NCI-H774 (cell line): ENCODE results near the gene RHEBL1.

ENCODE experiments used
- DNase-seq: peaks from one replicate; lab custom pipeline; 2025; lab: John Stamatoyannopoulos, UW

RHEBL1 gene

DNA sequence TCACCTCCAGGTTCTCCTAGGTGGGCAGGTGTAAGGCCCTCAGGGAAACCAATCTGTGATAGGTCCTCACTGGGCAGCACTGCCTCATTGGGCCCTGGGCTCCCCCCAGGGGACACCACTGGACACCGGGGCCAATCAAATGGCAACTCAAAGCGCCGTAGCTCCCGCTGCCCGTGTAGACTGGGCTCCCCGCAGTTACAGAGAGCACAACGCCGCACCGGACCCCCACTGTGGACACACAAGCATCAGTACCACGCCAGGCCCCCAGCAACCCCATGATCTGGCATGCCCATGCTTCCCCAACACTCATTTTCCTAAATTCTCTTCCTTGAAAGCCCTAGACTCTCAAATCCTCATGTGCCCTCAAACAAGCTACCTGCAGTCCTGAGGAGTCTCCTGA lies 15.3 kb downstream of the RHEBL1 start:
- no peak for DNase-seq

DNA sequence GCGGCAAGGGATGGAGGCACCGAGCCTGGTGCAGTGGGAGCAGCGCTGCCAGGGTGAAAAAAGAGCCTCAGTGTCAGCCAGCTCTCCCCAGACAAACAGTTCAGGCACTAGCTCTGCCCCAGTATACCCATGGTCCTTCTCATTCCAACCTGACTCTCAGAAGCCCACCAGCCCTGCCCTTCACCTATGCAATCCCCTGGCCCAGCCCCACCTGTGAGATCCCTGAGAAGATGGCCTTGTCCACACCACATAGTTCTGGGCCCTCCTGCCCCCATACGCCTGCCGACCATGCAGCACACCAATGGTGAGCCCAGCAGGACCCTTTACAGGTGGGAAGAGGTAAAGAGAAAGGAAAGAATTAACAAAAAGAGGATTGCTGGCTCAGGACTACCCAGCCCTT lies 15.7 kb downstream of the RHEBL1 start:
- DNase-seq: no peak

DNA sequence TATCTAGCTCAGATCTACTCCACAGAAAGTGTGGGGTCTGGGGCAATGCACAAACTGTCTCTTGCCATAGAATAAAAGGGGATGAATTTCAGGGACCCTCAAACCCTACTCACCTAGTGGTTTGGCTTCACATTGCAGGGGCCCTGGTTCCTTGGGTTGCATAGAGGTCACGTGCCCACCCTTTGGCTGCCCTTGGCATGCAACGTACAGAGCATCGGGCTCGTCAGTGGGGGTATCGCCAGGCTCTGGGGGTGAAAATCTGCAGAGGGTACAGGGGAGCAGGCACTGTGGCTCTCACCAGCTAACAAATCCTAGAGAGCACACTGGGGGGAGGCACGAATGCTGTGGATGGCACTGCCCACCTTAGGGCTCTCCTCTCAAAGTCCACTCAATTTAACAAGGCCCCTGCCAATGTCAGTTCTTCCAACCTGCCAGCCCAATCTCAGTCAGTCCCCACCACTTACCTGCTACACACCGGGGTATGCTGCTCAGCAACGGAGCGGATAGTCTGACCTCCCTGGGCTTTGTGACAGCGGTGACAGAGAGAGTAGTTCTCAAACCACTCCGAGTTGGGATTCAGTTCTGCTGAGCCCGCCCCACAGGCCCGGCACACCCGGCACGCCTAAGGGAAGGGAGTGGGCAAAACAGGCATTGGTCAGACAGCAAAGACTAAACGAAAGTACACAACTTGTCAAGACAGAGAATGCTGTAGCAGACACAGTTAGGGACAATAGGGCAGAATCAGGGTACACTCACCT lies 17.1 kb downstream of the RHEBL1 start:
- no peak for DNase-seq

DNA sequence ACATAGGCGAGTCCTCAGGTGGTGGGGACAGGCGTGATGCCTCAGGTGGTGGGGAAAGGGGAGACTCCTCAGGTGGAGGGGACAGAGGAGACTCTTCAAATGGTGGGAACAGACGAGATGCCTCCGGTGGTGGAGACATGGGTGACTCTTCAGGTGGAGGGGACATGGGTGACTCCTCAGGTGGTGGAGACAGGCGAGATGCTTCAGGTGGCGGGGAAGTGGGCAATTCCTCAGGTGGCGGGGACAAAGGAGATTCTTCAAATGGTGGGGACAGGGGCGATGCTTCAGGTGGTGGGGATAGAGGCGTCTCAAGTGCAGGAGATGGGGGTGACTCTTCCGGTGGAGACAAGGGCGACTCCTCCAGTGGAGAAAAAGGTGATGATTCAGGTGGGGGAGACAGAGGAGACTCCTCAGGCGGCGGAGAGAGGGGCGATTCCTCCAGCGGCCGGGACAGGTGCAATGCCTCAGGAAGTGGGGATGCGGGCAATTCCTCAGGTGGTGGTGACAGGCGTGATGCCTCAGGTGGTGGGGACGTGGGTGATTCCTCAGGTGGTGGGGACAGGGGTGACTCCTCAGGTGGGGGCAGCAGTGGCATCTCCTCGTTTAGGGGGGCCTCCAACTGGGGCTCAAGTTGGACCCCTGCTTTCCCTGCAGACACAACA lies 17.9 kb downstream of the RHEBL1 start:
- no peak for DNase-seq

DNA sequence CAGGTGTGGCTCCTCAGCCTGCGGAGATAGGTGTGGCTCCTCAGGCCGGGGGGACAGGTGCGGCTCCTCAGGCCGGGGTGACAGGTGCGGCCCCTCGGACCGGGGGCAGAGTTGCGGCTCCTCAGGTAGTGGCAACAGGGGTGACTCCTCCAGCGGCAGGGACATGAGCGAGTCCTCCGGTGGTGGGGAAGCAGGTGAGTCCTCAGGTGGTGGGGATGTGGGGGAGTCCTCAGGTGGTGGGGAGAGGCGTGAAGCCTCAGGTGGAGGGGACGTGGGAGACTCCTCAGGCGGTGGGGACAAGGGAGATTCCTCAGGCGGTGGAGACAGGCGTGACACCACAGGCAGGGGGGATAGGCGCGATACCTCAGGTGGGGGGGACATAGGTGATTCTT lies 18.4 kb downstream of the RHEBL1 start:
- DNase-seq: no peak

DNA sequence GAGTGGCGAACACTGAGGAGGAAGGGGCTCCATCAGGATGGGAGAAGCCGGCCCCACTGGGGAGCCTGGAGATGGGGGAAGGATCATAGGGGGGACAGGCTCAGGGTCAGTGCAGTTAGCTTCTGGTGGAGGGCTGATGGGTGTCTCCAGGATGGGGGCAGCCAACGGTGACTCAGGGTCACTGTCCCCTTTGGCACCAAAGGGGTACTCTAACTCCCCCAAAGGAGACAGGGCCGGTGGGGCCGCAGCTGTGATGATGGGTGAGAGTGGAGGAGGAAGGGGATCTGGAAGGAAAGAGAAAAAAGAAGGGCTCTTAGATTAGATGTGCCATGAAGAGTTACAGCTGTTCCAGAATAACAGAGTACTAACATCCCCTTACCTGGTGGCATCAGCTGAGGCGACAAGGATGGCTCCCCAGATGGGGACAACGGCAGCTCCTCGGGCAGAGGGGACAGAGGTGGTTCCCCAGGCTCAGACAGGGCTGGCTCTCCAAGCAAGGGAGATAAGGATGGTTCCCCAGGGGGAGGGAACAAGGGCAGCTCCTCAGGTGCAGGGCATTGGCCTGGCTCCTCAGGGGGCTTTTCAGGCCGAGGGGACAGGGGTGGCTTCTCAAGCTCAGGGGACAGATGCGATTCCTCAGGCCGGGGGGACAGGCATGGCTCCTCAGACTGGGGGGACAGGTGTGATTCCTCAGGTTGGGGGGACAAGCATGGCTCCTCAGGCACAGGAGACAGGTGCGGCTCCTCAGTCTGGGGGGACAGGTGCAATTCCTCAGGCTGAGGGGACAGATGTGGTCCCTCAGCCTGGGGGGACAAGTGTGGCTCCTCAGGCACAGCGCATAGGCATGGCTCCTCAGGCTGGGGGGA lies 19.0 kb downstream of the RHEBL1 start:
- no peak for DNase-seq

DNA sequence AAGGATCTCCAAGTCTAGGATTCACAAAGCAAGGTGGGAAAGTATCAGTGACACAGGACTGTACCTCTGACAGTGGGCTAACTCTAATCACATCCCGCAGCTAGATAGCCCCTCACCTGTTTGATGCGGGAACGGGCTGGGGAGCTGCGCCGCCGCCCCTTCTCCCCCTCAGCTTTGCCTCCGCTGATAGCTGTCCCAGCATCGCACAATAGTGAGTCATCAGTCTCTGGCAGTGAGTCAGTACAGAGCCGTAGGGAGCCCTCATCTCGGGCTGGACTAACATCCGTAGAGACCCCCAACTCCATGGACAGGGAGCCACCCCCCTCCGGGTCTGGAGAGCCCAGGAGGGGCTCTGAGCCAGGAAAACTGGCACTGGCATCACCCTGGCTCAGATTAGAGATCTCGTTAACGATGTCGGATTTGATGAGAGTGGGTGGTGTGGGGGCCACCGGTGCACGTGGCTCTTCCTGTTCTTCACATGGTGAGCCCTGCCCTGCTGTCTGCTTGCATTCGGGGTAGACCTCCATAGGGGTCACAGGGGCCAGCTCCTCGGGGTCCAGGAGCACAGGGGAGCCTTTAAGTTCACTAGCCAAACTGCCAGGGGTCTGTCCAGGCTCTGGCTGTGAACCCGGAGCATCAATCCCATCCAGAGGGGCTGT lies 20.1 kb downstream of the RHEBL1 start:
- DNase-seq: no peak

DNA sequence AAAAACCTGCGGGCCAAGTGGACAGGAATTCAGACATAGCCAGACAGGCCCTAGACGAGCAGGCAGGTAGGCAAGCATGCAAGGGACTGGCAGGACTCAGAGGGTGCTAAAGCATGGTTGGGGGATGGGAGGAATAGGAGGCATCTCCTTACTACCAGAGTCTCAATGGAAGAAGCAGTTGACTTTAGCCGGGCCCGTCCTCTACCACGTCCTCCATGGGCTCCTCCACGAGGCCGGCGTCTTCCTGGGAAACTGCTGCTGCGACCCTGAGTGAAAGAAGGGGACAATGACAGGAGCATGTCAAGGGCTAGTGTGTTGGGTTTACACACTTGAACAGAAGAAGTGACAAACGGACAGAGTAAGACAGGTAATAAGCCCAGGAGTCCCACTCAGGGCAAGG lies 20.8 kb downstream of the RHEBL1 start:
- no peak for DNase-seq

DNA sequence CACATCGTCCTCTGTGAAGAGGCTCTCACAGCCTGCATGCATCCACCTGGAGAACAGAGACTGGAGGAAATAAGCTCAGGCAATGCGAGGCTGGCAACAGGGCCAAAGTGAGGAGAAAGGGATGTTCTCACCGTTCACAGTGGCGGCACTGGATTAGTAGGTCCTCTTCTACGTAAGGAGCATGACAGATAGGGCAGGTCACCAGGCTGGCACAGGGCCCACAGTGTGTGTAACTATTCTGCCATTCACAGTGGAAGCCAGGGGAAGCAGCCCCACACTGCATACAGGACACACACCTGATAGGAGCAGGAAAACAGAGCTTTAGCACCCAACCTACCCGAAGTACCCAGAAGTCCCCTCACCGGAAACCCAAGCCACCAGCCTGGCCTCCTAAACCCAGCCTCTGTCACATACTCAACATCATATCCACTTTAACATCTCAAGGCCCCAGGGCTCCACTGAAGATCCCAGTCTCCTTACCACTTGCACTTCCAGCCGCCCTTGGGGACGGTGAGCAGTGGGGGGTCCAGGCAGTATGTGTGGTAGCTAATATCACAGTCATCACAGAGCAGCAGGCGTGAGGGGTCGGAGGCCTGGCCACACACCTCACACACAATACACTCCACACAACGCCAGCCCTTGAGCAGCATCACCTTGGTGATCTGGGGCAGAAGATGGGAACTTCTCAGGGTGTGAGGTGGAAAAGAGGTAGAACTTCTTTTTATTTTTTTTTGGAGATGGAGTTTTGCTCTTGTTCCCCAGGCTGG lies 23.5 kb downstream of the RHEBL1 start:
- no peak for DNase-seq

DNA sequence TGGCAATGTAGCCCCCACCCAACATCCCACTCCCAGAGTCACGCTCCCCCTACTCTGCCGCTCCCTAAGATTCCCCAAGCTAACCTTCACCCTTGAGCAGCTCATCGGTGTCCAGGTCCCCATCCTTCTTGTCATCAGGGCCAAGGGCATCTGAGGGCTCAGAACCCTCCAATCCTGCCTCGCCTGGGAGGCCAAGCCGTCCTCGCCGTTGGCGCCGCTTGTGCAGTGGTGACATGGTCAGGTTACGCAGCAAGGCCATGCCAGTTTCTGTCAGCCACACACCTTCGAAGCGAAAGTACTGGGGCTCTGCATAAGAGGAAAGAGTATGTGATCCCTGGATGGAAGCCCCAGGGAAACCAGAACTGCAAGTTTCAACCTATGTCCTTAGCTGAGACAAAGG lies 25.1 kb downstream of the RHEBL1 start:
- DNase-seq: no peak

DNA sequence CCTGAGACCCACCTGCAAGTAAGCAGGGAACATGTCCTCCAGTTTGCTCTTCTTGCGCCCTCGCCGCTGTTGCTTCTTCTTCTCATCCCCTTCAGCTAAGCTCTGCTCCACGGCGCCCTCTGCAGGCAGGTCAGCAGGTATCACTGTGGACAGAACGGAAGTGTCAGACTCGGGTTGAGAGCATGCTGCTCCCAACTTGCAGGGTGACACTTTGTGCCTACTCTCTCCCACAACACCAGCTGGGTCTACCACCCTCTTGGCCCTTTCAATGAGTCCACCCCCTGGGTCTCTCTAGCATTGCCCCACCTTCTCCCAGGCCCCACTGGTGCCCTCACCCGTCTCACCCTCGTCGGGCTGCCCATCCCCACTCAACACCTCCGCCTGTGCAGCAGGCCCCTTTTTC lies 25.9 kb downstream of the RHEBL1 start:
- no peak for DNase-seq

DNA sequence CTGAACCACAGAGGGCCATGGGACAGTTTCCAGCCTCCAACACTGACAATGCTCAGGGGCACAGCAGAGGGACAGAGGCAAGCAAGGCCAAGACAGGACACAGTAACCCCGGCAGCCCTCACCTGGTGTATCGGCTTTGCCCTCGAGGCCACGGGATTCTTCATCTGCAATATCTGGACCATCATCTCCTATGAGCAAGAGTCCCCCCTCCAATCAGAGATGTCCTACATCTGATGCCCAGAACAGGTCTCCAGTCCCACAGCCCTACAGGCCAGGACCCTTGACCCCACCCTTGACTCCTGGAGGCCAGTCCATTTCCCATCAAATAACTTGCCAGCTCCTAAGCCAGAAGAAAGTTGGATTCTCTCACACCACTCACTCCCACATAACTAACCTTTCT lies 26.5 kb downstream of the RHEBL1 start:
- no peak for DNase-seq

DNA sequence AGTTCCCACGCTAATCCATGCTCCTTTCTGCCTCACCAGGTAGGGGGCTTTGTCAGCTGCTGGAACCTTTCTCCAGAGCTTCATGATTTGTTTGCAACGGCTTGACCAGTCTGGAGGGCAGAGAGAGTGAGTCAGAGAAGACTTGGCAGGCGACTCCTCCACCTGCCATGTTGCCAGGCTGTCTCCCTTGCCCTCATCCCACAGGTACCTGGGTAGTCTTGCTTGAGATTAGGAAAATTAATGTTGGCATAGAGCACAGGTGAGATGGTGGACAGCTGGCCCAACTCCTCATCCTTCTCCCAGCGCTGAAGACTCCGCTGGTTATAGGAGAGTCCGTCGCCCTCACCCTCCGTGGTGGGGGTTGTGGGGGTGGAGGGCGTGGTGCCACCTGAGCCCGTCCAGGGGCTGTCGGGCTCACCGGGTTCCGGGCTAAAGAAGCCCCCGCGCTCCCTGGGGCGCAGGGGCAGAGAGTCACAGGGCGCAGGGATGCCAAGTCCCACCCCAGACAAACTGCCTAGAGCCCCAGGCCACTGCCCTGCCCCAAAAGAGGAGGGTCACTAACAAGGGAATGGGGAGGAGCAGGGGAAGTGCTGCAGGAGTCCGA lies 27.8 kb downstream of the RHEBL1 start:
- DNase-seq: no peak

DNA sequence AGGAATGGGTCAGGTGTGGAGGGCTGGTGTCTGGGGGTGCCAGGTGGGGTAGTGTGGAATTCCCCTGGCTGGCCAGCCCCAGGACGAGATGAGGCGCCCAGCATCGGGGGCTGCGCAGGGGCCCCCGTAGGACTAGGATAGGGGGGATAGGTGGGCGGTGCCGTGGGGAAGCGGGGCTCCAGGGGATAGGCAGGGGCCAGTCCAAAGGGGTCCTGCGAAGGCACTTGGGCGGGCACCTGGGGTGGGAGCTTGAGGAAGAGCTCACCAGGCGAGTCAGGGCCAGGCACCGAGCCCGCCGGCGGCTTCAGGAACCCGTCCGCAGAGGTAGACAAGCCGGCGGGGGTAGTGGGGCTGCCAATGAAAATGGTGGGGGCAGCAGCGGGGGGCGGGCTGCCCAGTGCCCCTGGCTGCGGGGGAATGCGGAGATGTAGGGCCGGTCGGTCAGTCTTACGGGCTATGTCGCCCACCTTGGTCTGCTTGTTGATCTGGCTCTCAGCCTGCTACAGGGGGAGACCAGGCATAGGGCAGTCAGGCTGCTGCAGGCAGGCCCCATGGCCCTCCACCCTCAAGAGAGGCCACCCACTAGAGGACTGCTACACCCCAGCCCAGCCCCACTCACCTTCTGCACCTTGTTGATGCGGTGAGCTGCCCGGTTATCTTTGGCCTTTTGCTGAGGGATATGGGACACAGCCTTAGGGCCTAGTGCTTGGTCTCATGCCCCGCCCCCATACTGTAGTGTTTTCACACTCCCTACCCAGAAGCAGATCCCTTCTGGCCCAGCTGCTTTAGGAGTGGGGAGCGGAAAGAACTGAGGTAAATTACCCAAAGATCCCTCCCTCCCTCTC lies 28.5 kb downstream of the RHEBL1 start:
- DNase-seq: no peak

DNA sequence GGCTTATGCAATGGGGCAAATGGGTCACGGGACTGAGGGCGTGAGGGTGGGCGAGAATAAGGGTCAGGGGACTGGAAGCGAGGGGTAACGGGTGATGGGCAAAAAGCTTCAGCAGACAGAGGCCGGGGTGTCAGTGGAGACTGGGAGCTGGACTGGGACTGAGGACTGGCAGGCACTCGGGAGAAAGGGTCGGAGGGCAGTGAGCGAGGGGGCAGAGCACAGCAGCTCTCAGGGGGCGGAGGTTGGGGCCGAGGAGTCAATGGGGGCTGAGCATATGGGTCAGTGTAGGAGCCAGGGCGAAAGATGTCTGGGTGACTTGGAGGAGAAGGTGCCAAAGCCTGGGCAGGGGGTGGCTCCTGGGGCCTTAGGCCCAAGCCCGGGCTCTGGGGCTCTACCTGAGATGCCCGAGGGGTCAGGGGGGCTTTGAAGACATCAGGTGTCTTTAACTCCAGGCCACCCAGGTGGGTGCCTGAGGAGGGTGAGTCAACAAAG lies 29.4 kb downstream of the RHEBL1 start:
- DNase-seq: no peak

DNA sequence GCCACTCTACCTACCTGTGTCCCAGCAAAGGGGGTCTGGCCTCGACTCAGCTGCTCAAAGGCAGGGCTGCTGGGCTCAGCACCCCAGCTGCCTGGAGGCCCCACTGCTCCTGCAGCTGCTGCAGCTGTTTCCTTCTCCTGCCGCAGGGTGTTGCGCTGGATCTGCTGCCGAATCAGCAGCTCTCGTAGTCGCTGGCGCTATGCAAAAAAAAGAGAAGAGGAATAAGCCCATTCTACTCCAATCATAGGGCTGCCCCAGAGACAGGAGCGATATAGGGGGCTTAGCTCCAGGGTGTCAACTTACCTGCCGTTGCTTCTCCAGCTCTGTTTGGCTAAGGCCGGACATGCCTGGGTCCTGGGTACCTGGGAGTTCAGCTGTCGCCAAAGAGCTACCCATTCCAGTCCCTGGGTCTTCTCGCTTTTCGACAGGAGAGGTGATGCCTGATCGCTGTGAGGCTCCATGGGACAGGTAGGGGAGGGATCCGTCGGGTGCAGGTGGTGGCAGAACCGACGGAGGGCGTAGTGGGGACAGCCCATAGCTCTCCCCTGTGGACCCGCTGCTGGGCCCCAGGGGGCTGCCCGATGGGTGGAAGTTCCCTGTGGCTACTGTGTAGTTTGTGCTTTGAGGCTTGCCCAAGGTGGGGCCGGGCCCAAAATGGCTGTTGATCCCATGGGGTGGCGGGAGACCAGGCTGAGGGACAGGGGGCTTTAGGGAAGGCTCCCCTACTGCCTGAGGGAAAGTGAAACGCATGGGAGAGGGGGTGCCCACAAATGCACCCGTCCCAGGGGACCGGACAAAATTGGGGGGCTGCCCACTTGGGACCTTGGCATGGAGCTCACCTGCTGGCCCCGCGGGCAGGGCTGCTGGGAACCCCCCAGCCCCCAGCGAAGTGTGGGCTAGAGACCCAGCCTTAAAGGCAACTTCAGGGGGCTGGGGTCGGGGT lies 30.1 kb downstream of the RHEBL1 start:
- DNase-seq: no peak

DNA sequence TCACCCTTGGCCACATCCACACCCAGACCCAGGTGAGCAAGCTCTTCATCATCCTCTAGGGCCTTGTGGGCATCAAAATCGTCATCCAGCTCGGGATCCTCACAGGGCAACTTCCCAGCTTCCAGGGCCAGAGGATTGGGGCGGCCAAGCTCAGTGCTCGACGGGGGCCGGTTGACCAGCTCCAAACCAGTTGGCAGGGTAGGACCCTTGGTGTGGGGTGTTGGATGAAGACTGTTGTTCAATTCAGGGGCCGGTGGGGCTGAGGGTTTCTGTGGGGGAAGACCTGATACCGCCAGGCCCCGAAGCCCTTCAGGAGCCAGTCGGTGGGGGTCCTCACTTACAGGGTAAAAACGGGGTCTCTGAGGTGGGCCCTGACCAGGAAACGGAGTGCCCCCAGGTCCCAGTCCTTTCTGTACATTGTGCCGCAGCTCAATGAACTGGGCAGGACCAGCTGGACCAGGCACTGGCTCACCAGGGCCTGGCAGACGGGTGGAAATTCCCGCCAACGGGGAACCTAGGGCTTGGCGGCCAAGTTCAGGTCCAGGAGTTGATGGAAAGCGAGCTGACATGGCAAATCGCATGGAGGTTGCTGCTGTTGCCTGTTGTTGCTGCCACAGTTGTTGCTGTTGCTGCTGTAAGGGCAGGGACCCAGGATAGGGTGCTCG lies 31.4 kb downstream of the RHEBL1 start:
- no peak for DNase-seq

DNA sequence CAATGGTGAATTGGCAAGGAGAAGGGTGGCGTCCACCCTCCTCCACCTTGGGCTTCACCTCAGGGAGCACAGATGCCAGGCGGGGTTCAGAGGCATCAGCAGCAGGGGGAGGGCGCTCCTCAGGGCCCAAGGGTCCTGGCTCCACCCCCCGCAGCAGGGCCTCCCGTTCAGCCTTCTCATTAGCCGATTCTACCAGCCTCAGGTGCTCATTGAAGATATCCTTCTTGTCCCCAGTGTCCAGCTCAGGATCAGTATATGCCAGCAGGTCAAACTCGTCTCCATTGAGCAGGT lies 31.9 kb downstream of the RHEBL1 start:
- no peak for DNase-seq
